GM21423 (cell line): ENCODE data around the gene LIPE.

Source experiments
- ATAC-seq: cut with Tn5 transposase; IDR thresholded peaks from one replicate; pipeline ENCODE4 v1.9.1; 2021; ENCODE audit warnings: mild to moderate bottlenecking, moderate library complexity; ENCODE audit not compliant: unreplicated experiment

Gene LIPE

GRCh38 chr19:42445948-42446347 lies 18.8 kb upstream of the LIPE start:
- no peak for ATAC-seq

GRCh38 chr19:42443944-42444398 lies 16.8 kb upstream of the LIPE start:
- no peak for ATAC-seq

GRCh38 chr19:42442833-42443232 lies 15.6 kb upstream of the LIPE start, which contains the start of gene CXCL17:
Gene CXCL17, minus strand, starts transcription at chr19:42442946. Its CDS starts 114 bp downstream, at chr19:42442832.
- ATAC-seq = no peak

- ATAC-seq = no peak
Observed at GRCh38 chr19:42441049-42441445, 13.9 kb upstream of the LIPE start.

- ATAC-seq = no peak
Observed at GRCh38 chr19:42440357-42441048, 13.3 kb upstream of the LIPE start.

- no peak for ATAC-seq
Observed at GRCh38 chr19:42436006-42436405, 8.8 kb upstream of the LIPE start.

GRCh38 chr19:42435316-42435715 lies 8.1 kb upstream of the LIPE start:
- no peak for ATAC-seq

GRCh38 chr19:42433503-42434260 lies 6.5 kb upstream of the LIPE start:
- no peak for ATAC-seq

- ATAC-seq = no peak
Observed at GRCh38 chr19:42431486-42431885, 4.3 kb upstream of the LIPE start.

- no peak for ATAC-seq
Observed at GRCh38 chr19:42428676-42429075, 1.5 kb upstream of the LIPE start.

GRCh38 chr19:42426643-42427042 lies 545 bp downstream of the LIPE start:
- ATAC-seq = no peak

- no peak for ATAC-seq
Observed at GRCh38 chr19:42424712-42425131, 2.5 kb downstream of the LIPE start.

GRCh38 chr19:42424345-42424707 lies 2.9 kb downstream of the LIPE start:
- no peak for ATAC-seq

GRCh38 chr19:42423462-42424344 lies 3.5 kb downstream of the LIPE start:
- ATAC-seq = peak; percentile 83

GRCh38 chr19:42422901-42423461 lies 4.2 kb downstream of the LIPE start:
- ATAC-seq = peak; percentile 30

- no peak for ATAC-seq
Observed at GRCh38 chr19:42422092-42422900, 4.9 kb downstream of the LIPE start.

- no peak for ATAC-seq
Observed at GRCh38 chr19:42421591-42422031, 5.6 kb downstream of the LIPE start.

GRCh38 chr19:42421101-42421500 lies 6.1 kb downstream of the LIPE start:
- no peak for ATAC-seq

GRCh38 chr19:42420055-42420544 lies 7.1 kb downstream of the LIPE start:
- ATAC-seq = no peak

- no peak for ATAC-seq
Observed at GRCh38 chr19:42419309-42419708, 7.9 kb downstream of the LIPE start.
